NCI-H146 treated with DMSO at 0.1 percent for 48 hours (cell line): ENCODE measurements around the gene RTL10.

Source experiments
- DNase-seq: peaks from one replicate; lab custom pipeline; 2025; ENCODE audit not compliant: unreplicated experiment; lab: John Stamatoyannopoulos, UW

RTL10 gene

GRCh38 chr22:19864538-19865106 lies 9.9 kb upstream of the RTL10 start:
- no peak for DNase-seq

DNA sequence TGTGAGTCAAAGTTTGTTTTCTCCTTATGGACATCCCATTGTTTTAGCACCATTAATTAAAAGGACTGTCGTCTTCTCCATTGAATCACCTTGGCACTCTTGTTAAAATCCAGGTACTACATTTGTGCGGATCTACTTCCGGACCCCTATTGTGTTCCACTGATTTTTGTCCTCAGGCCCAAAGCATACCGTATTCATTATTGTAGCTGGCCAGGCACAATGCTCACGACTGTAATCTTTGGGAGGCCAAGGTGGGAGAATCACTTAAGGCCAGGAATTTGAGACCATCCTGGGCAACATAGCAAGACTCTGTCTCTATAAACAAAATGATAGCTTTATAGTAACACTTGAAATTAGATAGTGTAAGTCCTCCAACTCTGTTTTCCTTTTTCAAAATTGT lies 8.9 kb upstream of the RTL10 start:
- no peak for DNase-seq

- no peak for DNase-seq
Observed at GRCh38 chr22:19862619-19863246, 8.1 kb upstream of the RTL10 start.

- no peak for DNase-seq
Observed at GRCh38 chr22:19859861-19860510, 5.3 kb upstream of the RTL10 start.

- no peak for DNase-seq
Observed at GRCh38 chr22:19857382-19857781, 2.7 kb upstream of the RTL10 start.

DNA sequence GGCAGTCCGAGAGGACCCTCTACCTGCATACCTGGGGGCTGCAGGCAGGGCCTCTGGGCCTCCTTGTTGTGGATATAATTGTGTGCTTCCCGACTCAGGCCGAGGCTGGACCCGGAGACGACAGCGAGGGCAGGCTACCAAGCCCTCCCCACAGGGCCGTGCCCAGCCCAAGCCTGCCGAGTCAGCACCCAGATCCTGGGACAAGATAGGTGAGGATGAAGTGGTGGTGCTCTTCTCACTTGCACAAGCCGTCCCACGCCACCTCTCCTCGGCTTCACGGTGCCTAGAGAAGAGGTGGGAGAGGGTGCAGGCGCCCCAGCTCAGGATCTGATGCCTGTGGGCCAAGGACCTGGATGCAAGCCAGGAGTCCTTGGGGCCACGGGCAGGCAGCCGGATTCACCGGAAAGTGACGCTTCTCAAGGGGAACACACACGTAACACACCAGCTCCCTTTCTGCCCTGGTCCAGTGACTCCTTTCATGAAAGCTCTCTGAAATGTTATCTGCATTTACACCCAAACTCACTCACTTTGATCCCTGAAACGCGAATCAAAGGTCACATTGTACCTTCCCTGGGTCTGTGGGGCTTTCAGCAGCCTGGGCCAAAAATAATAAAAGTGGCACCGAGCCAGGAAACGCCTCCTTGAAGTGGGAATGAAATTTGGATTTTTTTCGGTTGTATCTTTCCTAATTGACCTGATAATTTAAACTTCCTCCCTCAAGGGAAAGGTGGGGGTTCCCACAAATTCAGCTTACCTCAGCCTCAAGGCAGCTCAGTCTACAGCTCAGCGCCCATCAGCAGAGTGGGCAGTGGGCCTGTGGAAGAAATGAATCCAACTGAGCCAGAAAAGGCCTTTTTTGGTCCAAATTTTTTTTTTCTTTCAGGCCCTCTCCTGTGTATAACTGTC lies 1.1 kb upstream of the RTL10 start:
- no peak for DNase-seq

DNA sequence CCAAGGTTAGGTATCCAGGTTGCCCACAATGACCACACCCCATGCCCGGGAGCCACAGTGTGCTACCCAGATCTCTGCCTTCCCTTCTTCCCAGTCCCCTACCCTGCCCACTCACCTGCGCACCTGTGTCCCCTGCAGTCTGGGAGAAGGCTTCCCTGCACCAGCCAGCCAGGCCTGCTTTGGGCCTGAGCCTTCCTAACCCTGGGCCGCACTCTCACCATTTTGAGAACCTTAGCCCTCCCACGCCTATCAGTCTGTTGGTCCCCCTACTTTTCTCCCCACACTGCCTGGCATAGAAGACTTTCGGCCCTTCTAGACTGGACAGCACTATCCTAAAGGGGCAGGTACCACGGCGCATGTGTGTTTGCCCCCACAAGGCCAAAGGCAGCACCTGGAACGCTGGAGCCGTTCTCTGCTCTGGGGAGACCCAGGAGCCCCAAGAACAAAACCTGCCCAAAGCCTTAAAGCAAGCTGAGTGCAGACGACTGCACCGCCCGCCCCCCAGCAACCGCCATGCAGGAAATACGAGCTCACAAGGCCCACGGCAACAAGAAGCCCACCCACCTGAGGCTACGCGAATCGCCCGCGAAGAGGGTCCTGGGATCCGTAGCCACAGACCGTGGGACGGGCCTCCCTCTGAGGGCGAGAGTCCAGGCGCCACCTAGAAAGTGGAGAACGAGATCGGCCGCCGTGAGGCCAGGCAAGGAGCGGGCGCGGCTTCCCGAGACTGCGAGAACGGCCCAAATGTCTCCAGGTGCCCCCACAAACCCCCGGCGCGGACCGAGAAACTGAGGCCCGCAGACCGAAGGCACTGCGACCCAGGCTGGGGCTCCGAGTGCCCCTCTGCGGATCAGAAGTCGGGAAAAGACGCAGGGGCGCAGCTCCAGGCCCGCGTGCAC lies 546 bp downstream of the RTL10 start:
- DNase-seq, result no peak

DNA sequence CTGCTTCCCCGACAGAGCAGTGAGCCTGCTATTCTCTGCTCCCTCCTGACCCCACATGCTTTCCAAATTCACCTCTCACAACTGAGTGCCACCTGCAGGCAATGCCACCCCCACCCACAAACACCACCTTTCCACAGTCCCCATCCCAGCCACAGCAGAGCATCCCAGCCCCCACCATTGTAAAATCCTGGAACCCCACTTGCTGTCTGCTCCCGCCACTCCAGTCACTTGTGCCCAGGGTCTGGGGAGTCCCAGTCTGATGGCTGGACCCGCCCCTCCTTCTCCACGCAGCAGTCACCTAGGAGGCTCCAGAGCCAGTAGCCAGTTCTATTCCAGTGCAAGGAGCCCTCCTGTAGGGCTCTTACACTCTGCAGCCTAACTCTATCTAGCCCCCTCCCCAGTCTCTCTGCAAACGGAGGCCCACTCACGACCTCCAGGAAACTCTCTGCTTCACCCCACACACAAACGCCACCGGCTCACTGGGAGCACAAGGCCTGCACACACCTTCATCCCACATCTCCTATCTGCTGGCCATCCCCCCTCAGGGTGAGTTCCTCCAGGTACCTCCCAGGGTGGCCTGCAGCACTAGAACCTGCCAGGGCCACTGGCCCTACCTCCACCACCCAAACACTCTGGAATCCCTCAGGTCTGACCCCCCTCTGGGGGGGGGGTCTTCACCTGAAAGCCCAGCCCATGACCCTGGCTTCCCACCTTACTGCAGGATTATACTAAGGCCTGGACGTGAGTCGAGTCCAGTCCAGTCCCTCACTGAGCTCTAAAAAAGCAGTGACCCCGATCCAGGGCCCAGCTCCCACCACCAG lies 1.4 kb downstream of the RTL10 start:
- DNase-seq, result no peak

- DNase-seq, result no peak
Observed at GRCh38 chr22:19852177-19852781, 2.4 kb downstream of the RTL10 start.

- DNase-seq, result no peak
Observed at GRCh38 chr22:19851291-19852176, 3.1 kb downstream of the RTL10 start.

DNA sequence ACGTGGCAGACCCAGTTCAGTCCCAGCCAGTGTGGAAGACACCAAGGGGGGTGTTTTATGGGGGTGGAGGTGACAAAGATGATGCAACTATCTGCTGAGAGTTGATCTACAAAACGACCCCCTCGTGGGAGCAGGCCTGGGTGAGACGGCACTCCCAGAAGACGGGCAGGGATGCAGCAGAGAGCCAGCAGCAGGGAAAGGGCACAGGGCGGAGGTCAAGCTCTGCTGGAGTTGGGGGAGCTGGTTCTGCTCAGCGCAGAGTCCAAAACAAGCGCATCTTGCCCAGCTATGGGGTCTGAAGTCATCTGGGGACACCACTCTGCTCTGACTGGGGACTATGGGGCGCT lies 3.9 kb downstream of the RTL10 start:
- DNase-seq, result no peak

DNA sequence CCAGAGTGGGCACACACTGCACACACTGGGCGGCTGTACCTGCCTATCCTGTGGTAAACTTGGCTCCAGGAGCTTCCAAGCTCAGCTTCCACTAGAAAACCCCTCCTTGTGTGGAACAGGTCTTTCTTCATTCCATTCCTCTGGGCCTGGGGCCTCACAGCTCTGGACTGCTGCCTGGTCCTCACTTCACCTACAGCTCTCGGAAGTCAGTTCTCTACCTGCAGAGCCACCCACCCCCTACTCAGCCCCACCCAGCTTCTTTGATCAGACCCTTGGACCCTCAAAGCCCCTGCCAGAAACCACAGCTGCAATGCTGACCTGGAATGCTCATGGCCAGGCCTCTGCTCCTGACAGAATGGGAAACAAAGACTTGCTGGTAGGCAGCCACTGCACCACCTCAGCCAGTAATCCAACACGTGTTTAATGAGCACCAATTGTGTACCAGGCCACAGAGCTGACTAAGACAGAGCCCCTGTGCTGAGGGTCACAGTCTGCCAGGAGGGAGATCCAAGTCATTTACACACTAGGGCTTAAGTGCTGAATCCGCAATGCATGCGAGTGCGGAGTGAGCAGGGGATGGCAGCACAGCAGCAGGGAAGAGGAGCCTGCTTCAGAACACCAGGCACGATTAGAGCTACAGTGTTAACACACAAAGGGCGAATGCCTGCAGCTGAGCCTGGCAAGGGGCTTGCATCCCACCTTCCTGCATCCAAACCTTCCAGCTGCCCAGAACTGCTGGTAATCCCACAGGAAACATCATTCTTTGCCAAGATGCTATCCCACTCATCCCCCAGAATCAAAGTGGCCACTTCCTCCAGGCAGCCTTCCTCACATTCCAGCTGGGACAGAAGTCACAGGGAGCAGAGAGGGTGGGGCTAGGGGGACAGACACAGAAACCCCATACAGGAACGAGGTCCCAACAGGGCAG lies 4.6 kb downstream of the RTL10 start:
- no peak for DNase-seq

DNA sequence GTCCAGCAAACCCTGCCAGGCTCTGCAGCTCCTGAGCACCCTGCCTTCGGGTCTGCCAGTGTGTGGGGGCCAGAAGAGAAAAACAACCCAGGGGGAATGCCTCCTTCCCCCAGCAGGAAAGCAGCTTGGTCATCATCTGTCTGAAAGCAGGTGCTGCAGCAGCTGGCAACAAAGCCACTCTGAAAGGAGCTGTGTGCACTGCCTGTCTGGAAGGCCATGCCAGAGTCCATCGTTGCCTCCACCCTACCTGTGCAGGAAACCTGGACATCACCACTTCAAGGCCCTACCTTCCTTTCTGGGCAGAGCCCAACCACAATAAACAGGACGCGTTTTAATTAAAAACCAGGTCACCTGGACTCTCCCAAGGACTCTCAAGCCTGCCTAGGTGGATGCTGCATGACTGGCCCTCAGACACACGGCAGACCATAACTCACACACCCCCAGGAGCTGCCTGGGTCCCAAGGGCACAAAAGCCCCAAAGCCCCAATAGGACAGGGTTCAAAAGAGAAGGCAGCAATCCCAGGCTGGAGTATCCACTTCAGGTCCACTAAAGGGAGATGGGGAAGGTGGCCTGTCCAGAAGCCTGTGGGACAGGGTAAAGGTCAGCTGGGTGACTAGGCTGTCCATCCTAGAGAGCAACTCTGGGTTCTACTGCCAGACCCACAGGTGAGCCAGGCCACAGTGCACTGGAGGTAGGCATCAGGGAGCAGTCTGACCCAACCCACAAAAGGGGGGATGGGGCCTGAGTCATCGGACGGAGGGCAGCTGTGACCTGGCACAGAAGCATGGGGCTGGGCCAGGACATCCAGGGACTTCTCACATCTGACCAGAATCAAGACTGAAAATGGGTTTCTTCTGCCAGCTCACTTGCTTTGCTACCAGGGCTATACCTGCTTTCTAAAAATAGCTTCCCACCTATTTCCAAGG lies 6.1 kb downstream of the RTL10 start:
- no peak for DNase-seq

GRCh38 chr22:19847345-19847632 lies 7.4 kb downstream of the RTL10 start:
- DNase-seq, result no peak

- DNase-seq, result no peak
Observed at GRCh38 chr22:19846620-19847344, 7.9 kb downstream of the RTL10 start.
